ENCODE data around the gene AMOT. TPM values are rescaled to one million over a fixed set of nuclear protein-coding genes. Genes with fewer than 3 reads are reported as not detected.

The AMOT gene
- total and polyA plus RNA-seq, 2 experiments from 2014 or later: 52.1 to 93.3 TPM

DNA sequence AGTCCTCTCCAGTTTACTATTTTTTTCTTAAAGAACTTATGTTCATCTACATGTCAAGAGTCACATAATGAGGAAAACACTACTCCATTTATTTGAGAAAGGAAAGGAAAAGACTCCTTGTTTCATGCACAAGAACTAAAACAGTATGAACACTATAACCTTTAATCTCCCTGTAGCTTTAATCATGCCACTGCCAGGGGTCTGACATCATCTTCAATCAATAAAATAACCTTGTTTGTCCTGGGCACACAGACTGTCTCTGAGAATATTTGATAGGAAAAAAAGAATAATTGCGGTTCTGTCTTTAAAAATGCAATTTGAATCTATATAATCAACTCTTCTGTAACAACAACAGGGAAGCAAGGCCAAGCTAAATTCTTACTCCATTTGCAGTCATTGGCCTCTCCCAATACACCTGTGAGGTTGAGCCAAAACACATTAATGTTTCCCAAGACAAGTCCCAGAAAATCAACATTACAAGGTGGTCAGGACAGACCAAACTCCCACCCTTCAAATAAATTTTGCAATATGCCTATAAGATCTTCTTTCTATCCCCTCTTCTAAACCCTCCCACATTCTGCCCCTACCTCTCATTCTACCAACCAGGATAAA is 13.2 kb downstream of the AMOT start:
- no peak overlapping the region for H2AFZ ChIP-seq
- 81% methylated on average over 1 of the region's 1 CpG for whole genome bisulfite sequencing (ENCODE audit: low lambda C conversion rate, missing lambda C conversion rate)
- TF ChIP-seq EZH2phosphoT487 (IDR thresholded peaks at IDR 0.05; ENCODE audit: low read depth, severe bottlenecking, unreplicated experiment): no peak
- no peak for TF ChIP-seq EZH2 (IDR thresholded peaks at IDR 0.05; ENCODE audit: borderline replicate concordance)
- TF ChIP-seq, protein P1, sequence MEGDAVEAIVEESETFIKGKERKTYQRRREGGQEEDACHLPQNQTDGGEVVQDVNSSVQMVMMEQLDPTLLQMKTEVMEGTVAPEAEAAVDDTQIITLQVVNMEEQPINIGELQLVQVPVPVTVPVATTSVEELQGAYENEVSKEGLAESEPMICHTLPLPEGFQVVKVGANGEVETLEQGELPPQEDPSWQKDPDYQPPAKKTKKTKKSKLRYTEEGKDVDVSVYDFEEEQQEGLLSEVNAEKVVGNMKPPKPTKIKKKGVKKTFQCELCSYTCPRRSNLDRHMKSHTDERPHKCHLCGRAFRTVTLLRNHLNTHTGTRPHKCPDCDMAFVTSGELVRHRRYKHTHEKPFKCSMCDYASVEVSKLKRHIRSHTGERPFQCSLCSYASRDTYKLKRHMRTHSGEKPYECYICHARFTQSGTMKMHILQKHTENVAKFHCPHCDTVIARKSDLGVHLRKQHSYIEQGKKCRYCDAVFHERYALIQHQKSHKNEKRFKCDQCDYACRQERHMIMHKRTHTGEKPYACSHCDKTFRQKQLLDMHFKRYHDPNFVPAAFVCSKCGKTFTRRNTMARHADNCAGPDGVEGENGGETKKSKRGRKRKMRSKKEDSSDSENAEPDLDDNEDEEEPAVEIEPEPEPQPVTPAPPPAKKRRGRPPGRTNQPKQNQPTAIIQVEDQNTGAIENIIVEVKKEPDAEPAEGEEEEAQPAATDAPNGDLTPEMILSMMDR (IDR thresholded peaks at IDR 0.05; ENCODE audit: poor library complexity): no peak
- peaks cover 6% of the 10 kb centered on the region for H3K4me1 ChIP-seq (ENCODE audit: insufficient read depth)
- H3K4me3 ChIP-seq: no peak overlapping the region
- H3K4me2 ChIP-seq: no peak overlapping the region
- H4K20me1 ChIP-seq (ENCODE audit: insufficient read depth, poor library complexity, severe bottlenecking): no peaks in the 10 kb centered on the region
- no peaks in the 10 kb centered on the region for H3K9me3 ChIP-seq (ENCODE audit: low read depth)
- H3K36me3 ChIP-seq (replicated peaks; ENCODE audit: insufficient read depth, low read depth): no peaks in the 10 kb centered on the region
- H3K27ac ChIP-seq: no peak overlapping the region
- H3K27me3 ChIP-seq: no peaks in the 10 kb centered on the region
- no peaks in the 10 kb centered on the region for H3K9me2 ChIP-seq (replicated peaks; ENCODE audit: insufficient read depth)
- no peak for DNase-seq (ENCODE audit: low spot score)
- peaks cover 68% of the 10 kb centered on the region for H3K79me2 ChIP-seq

DNA sequence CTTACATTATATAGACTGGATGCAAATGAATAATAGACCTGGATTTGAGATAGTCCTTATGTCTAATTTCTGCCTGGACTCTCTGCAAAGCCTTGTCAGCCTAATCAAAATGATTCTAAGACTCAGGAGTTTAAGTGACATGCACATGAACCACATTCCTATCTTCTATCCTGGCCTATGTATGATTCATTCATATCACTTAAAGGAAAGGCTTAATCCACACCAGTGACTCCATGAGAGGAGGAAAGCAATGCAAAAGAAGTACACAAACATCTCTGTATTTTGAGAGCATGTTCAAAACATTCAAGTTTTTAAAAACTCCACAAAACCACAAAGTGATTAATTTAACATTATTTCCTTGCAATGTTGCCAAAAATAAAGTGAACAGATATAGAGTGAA is 14.6 kb downstream of the AMOT start:
- Histone ChIP-seq H3K27ac (no peak overlapping the region), H3K4me1 (ENCODE audit: insufficient read depth) (peaks cover 3% of the 10 kb centered on the region), H3K4me2 (no peak overlapping the region), H2AFZ (no peak overlapping the region), H3K9me3 (ENCODE audit: low read depth) (no peaks in the 10 kb centered on the region), H3K9me2 (replicated peaks; ENCODE audit: insufficient read depth) (no peaks in the 10 kb centered on the region), H3K36me3 (replicated peaks; ENCODE audit: insufficient read depth, low read depth) (no peaks in the 10 kb centered on the region), H3K79me2 (peaks cover 68% of the 10 kb centered on the region), H3K4me3 (no peak overlapping the region), H3K27me3 (no peaks in the 10 kb centered on the region), H4K20me1 (ENCODE audit: insufficient read depth, poor library complexity, severe bottlenecking) (no peaks in the 10 kb centered on the region)
- no peak for TF ChIP-seq EZH2phosphoT487 (IDR thresholded peaks at IDR 0.05; ENCODE audit: low read depth, severe bottlenecking, unreplicated experiment)
- no peak for TF ChIP-seq EZH2 (IDR thresholded peaks at IDR 0.05; ENCODE audit: borderline replicate concordance)
- TF ChIP-seq, protein P1 (IDR thresholded peaks at IDR 0.05; ENCODE audit: poor library complexity): no peak
- no peak for DNase-seq (ENCODE audit: low spot score)

DNA sequence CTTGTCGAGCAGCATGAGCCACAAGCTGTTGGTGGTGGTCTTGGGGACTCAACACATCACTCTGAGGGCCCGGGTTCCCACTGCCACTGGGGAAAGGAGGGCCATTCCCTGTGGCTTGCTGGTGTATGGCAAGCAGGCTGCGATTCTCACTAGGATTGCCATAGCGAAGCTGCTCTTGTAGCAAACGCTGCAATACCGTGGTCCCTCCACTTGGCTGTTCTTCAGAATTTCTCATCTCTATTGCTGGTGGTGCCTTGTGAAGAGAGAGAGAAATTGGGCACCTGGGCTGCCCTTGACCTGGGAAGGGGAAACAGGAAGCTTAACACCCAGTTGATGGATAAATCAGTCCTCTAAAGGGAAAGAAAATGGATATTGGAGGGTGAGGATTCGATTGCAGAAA is 17.7 kb downstream of the AMOT start:
- WGBS (ENCODE audit: low lambda C conversion rate, missing lambda C conversion rate): 94% methylated on average over 7 of the region's 7 CpGs
- peaks cover 6% of the 10 kb centered on the region for H4K20me1 ChIP-seq (ENCODE audit: insufficient read depth, poor library complexity, severe bottlenecking)
- H3K36me3 ChIP-seq (replicated peaks; ENCODE audit: insufficient read depth, low read depth): no peaks in the 10 kb centered on the region
- H3K9me3 ChIP-seq (ENCODE audit: low read depth): no peaks in the 10 kb centered on the region
- no peak for DNase-seq (ENCODE audit: low spot score)
- H3K9me2 ChIP-seq (replicated peaks; ENCODE audit: insufficient read depth): no peaks in the 10 kb centered on the region
- H3K79me2 ChIP-seq: peaks cover 50% of the 10 kb centered on the region
- H3K4me2 ChIP-seq: no peak overlapping the region
- H3K27me3 ChIP-seq: no peaks in the 10 kb centered on the region
- peaks cover 34% of the 10 kb centered on the region for H3K4me1 ChIP-seq (ENCODE audit: insufficient read depth)
- no peak overlapping the region for H3K4me3 ChIP-seq
- no peak for TF ChIP-seq EZH2 (IDR thresholded peaks at IDR 0.05; ENCODE audit: borderline replicate concordance)
- TF ChIP-seq, protein P1 (IDR thresholded peaks at IDR 0.05; ENCODE audit: poor library complexity): no peak
- TF ChIP-seq EZH2phosphoT487 (IDR thresholded peaks at IDR 0.05; ENCODE audit: low read depth, severe bottlenecking, unreplicated experiment): no peak
- H2AFZ ChIP-seq: no peak overlapping the region
- H3K27ac ChIP-seq: no peak overlapping the region
